ENCODE measurements around the gene ATP5F1B.

Gene ATP5F1B

DNA sequence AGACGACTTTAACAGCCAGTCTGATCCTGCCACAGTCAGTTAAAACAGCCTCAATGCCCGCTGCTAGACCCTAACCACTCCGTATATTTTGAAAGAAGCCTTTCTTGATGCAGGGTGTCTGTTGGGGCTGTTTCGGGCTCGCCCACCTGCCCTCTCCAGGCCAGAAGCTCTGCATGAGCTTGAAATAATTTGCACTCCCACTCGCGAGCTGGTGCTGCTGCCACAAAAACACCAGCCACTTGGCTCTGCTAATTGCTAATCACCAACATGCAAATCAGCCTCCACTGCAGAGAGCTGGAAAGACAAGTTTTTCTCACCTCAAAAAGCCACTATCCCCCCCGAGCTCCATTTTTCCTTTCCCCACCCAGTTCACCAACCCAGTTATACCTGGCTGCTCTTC is 31.2 kb downstream of the ATP5F1B start:
- Histone ChIP-seq H3K4me1 (ENCODE audit: insufficient read depth, insufficient read length) (no peaks in the 10 kb centered on the region), H3K36me3 (ENCODE audit: insufficient read depth, insufficient read length, low read length) (peaks cover 85% of the 10 kb centered on the region), H3K4me3 (ENCODE audit: insufficient read length, low read depth) (no peak overlapping the region), H3K9me3 (ENCODE audit: insufficient read depth, low read length) (no peaks in the 10 kb centered on the region), H3K9ac (ENCODE audit: insufficient read length, low read depth) (no peak overlapping the region), H3K27me3 (ENCODE audit: insufficient read depth, insufficient read length) (no peaks in the 10 kb centered on the region)
- no peak for DNase-seq (ENCODE audit: low read depth, low spot score)
- TF ChIP-seq SUZ12 (IDR thresholded peaks at IDR 0.05; ENCODE audit: extremely low read depth, insufficient read depth, insufficient read length) (no peak), YY1 (IDR thresholded peaks at IDR 0.05; ENCODE audit: insufficient read depth, insufficient read length) (no peak), ZNF274 (IDR thresholded peaks at IDR 0.05; ENCODE audit: low read depth, low read length) (no peak)

DNA sequence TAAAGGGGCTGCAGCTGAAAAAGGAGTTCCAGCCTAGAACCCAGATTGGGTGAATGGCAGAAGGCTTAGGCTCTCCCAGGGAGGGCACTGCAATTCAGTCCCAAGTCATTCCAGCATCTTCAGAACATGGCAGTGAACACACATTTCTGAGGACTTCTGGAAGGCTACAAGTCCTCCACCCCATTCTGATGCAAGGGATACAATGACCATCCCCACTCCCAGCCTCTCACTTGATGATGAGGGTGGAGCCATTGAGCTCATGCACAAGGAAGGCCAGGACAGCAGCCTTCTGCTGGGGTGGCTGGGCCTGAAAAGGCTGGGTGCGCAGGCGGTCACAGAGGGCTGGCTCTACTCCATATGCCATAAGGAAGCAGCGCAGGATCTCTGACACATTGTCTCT is 41.4 kb downstream of the ATP5F1B start:
- H3K9me3 ChIP-seq (ENCODE audit: insufficient read depth, low read length), result no peaks in the 10 kb centered on the region
- no peaks in the 10 kb centered on the region for H3K27me3 ChIP-seq (ENCODE audit: insufficient read depth, insufficient read length)
- H3K36me3 ChIP-seq (ENCODE audit: insufficient read depth, insufficient read length, low read length), result peaks cover 87% of the 10 kb centered on the region
- H3K9ac ChIP-seq (ENCODE audit: insufficient read length, low read depth), result no peak overlapping the region
- no peak overlapping the region for H3K4me3 ChIP-seq (ENCODE audit: insufficient read length, low read depth)
- TF ChIP-seq YY1 (IDR thresholded peaks at IDR 0.05; ENCODE audit: insufficient read depth, insufficient read length) (no peak), ZNF274 (IDR thresholded peaks at IDR 0.05; ENCODE audit: low read depth, low read length) (no peak), SUZ12 (IDR thresholded peaks at IDR 0.05; ENCODE audit: extremely low read depth, insufficient read depth, insufficient read length) (no peak)
- DNase-seq (ENCODE audit: low read depth, low spot score), result no peak
- H3K4me1 ChIP-seq (ENCODE audit: insufficient read depth, insufficient read length), result no peaks in the 10 kb centered on the region

DNA sequence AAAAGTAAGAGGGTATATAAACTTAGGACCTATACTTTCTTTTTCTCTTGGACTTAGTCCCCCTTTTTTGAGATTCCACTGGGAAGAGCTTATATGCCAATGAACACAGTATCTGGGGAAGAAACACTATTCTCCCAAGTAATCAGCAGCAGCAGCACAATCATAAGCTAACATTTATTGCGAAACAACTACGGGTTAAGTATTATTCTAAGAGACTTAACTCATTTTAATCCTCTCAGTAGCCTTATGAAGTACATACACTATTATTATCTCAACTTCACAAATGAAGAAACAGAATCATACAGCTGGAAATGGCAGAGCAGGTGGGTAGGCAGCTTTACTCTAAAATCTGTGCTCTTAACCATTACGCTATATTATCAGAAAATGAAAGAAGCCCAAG is 43.5 kb downstream of the ATP5F1B start:
- TF ChIP-seq SUZ12 (IDR thresholded peaks at IDR 0.05; ENCODE audit: extremely low read depth, insufficient read depth, insufficient read length) (no peak), YY1 (IDR thresholded peaks at IDR 0.05; ENCODE audit: insufficient read depth, insufficient read length) (no peak), ZNF274 (IDR thresholded peaks at IDR 0.05; ENCODE audit: low read depth, low read length) (no peak)
- H3K27me3 ChIP-seq (ENCODE audit: insufficient read depth, insufficient read length), result no peaks in the 10 kb centered on the region
- H3K4me3 ChIP-seq (ENCODE audit: insufficient read length, low read depth), result no peak overlapping the region
- H3K4me1 ChIP-seq (ENCODE audit: insufficient read depth, insufficient read length), result no peaks in the 10 kb centered on the region
- H3K9ac ChIP-seq (ENCODE audit: insufficient read length, low read depth), result no peak overlapping the region
- peaks cover 98% of the 10 kb centered on the region for H3K36me3 ChIP-seq (ENCODE audit: insufficient read depth, insufficient read length, low read length)
- no peak for DNase-seq (ENCODE audit: low read depth, low spot score)
- H3K9me3 ChIP-seq (ENCODE audit: insufficient read depth, low read length), result no peaks in the 10 kb centered on the region

DNA sequence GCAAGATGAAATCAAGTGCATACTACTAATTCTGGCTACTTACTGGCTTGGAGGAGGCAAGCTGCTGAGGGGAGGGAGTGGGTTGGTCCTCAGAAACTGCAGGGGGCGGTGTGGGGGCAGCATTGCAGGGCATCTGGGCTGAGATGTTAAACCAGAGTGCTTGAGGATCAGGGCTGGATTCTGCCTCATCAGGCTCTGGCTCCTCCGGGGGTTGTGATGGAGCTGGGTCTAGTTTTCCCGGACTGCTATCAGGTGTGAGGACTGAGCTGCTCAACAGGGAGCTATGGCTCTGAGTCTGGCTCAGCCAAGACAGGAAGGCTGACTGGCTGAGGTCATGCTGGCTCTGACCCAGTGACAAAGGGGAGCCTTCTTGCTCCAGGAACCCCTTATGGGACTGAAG is 44.3 kb downstream of the ATP5F1B start:
- no peak for TF ChIP-seq ZNF274 (IDR thresholded peaks at IDR 0.05; ENCODE audit: low read depth, low read length)
- TF ChIP-seq SUZ12 (IDR thresholded peaks at IDR 0.05; ENCODE audit: extremely low read depth, insufficient read depth, insufficient read length), result no peak
- TF ChIP-seq YY1 (IDR thresholded peaks at IDR 0.05; ENCODE audit: insufficient read depth, insufficient read length), result no peak
- DNase-seq (ENCODE audit: low read depth, low spot score), result no peak

DNA sequence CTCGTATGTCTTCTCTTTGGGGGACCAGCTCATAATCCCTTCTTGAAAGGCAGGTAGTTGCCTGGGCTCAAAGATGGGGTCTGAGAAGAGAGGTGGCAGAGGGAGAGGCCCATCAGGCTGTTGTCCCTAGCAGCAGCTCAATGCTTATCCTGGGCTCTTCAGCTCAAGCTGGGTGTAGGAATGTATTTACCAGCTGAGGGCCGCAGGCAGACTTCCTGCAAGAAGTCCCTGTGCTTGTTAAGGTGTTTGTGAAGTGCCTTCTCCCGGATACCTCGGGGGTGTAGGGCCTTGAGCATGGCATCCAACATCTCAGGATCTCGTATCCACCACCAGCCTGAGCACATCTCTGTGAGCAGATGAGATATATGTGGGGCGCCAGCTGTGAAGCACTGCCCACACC is 45.0 kb downstream of the ATP5F1B start:
- Histone ChIP-seq H3K27me3 (ENCODE audit: insufficient read depth, insufficient read length) (no peaks in the 10 kb centered on the region), H3K36me3 (ENCODE audit: insufficient read depth, insufficient read length, low read length) (peaks cover 93% of the 10 kb centered on the region), H3K9ac (ENCODE audit: insufficient read length, low read depth) (no peak overlapping the region), H3K4me1 (ENCODE audit: insufficient read depth, insufficient read length) (no peaks in the 10 kb centered on the region), H3K9me3 (ENCODE audit: insufficient read depth, low read length) (no peaks in the 10 kb centered on the region), H3K4me3 (ENCODE audit: insufficient read length, low read depth) (no peak overlapping the region)
- no peak for TF ChIP-seq ZNF274 (IDR thresholded peaks at IDR 0.05; ENCODE audit: low read depth, low read length)
- TF ChIP-seq SUZ12 (IDR thresholded peaks at IDR 0.05; ENCODE audit: extremely low read depth, insufficient read depth, insufficient read length), result no peak
- no peak for TF ChIP-seq YY1 (IDR thresholded peaks at IDR 0.05; ENCODE audit: insufficient read depth, insufficient read length)
- no peak for DNase-seq (ENCODE audit: low read depth, low spot score)

More for the DNA sequence above, 44.3 kb downstream of the ATP5F1B start:
- H3K27me3 ChIP-seq (ENCODE audit: insufficient read depth, insufficient read length), result no peaks in the 10 kb centered on the region
- H3K9me3 ChIP-seq (ENCODE audit: insufficient read depth, low read length), result no peaks in the 10 kb centered on the region
- H3K4me3 ChIP-seq (ENCODE audit: insufficient read length, low read depth), result no peak overlapping the region
- no peaks in the 10 kb centered on the region for H3K4me1 ChIP-seq (ENCODE audit: insufficient read depth, insufficient read length)
- peaks cover 99% of the 10 kb centered on the region for H3K36me3 ChIP-seq (ENCODE audit: insufficient read depth, insufficient read length, low read length)
- H3K9ac ChIP-seq (ENCODE audit: insufficient read length, low read depth), result no peak overlapping the region

DNA sequence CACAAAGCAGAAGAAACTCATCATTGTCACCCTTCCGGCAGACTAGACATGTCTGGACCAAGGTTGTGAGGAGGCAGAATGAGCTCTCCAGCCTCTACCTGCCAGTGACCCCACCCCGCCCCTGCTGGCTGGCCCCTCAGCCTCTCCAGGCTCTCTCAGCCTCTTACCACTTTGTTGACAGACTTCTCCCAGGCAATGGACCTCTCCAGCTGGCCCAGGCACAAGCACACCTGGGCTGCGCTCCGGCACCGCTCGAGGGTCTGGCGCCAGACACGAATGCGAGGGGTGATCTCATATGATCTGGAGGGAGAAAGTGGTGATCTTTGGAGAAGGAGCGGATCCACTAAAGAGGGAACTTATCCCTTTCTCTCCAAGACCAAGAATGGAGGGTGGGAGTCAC is 46.0 kb downstream of the ATP5F1B start:
- Histone ChIP-seq H3K27me3 (ENCODE audit: insufficient read depth, insufficient read length) (no peaks in the 10 kb centered on the region), H3K9me3 (ENCODE audit: insufficient read depth, low read length) (no peaks in the 10 kb centered on the region), H3K9ac (ENCODE audit: insufficient read length, low read depth) (no peak overlapping the region), H3K4me1 (ENCODE audit: insufficient read depth, insufficient read length) (peaks cover 2% of the 10 kb centered on the region), H3K4me3 (ENCODE audit: insufficient read length, low read depth) (no peak overlapping the region), H3K36me3 (ENCODE audit: insufficient read depth, insufficient read length, low read length) (peaks cover 92% of the 10 kb centered on the region)
- DNase-seq (ENCODE audit: low read depth, low spot score), result no peak
- no peak for TF ChIP-seq ZNF274 (IDR thresholded peaks at IDR 0.05; ENCODE audit: low read depth, low read length)
- TF ChIP-seq YY1 (IDR thresholded peaks at IDR 0.05; ENCODE audit: insufficient read depth, insufficient read length), result no peak
- TF ChIP-seq SUZ12 (IDR thresholded peaks at IDR 0.05; ENCODE audit: extremely low read depth, insufficient read depth, insufficient read length), result no peak

DNA sequence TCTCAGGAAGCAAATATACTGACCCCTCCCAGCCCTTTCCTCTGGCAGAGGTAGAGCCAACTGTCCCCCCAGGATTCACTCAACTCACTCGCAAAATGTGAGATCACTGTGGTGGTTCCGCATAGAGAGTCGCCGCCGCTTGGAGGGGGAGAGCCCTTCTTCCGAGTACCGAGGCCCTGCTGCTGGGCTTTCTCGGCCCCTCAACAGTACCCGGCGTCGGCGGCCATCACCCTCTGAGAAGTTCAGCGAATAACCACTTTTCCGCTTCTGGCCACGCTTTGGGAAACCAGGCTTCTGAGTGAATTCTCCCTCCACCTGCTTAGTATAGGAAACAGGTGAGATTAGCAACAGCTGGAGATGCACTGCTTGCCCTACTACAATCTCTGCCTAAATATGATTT is 46.7 kb downstream of the ATP5F1B start:
- no peak overlapping the region for H3K4me3 ChIP-seq (ENCODE audit: insufficient read length, low read depth)
- DNase-seq (ENCODE audit: low read depth, low spot score), result no peak
- H3K36me3 ChIP-seq (ENCODE audit: insufficient read depth, insufficient read length, low read length), result peaks cover 89% of the 10 kb centered on the region
- no peaks in the 10 kb centered on the region for H3K27me3 ChIP-seq (ENCODE audit: insufficient read depth, insufficient read length)
- no peak overlapping the region for H3K9ac ChIP-seq (ENCODE audit: insufficient read length, low read depth)
- no peaks in the 10 kb centered on the region for H3K9me3 ChIP-seq (ENCODE audit: insufficient read depth, low read length)
- TF ChIP-seq ZNF274 (IDR thresholded peaks at IDR 0.05; ENCODE audit: low read depth, low read length) (no peak), YY1 (IDR thresholded peaks at IDR 0.05; ENCODE audit: insufficient read depth, insufficient read length) (no peak), SUZ12 (IDR thresholded peaks at IDR 0.05; ENCODE audit: extremely low read depth, insufficient read depth, insufficient read length) (no peak)
- peaks cover 6% of the 10 kb centered on the region for H3K4me1 ChIP-seq (ENCODE audit: insufficient read depth, insufficient read length)

Data from NT2/D1 (cell line).